GM12878 (cell line): Measurements from ENCODE around the gene TACR1. TPM values are rescaled to one million over a fixed set of nuclear protein-coding genes. Genes with fewer than 3 reads are reported as not detected.

Experiments used
- ATAC-seq: fragments of 200-7000 bp; cut with Tn5 transposase; 3 replicates; pipeline ENCODE4 v1.9.1; 2020; ENCODE audit warnings: mild to moderate bottlenecking, moderate library complexity
- BruUV-seq: library from RNA; stranded (reverse); fragments of 400-500 nt; replicated peaks from 2 replicates; lab custom pipeline; 2021; lab: Mats Ljungman, UMichigan
- CTCF ChIA-PET: fragments of 300-600 bp; sonication (Branson Sonifier 250); formaldehyde crosslinking; extraction: SDS; loops from one replicate; lab custom pipeline; 2021; ENCODE audit warnings: inconsistent platforms; lab: Yijun Ruan, JAX
- POLR2A ChIA-PET: fragments of 350-600 bp; formaldehyde crosslinking; extraction: SDS; loops from one replicate; lab custom pipeline; 2021; ENCODE audit warnings: inconsistent platforms; lab: Charles Lee
- RAD21 ChIA-PET: fragments of 300-600 bp; sonication (Branson Sonifier 250); formaldehyde crosslinking; loops from one replicate; lab custom pipeline; 2023; ENCODE audit warnings: antibody characterized with exemption; ENCODE audit not compliant: unreplicated experiment; lab: Charles Lee
- SMC1A ChIA-PET: fragments of 300-600 bp; sonication (Branson Sonifier 250); formaldehyde crosslinking; loops from one replicate; lab custom pipeline; 2023; ENCODE audit not compliant: unreplicated experiment, uncharacterized antibody; lab: Charles Lee
- DNase-seq: peaks from one replicate; pipeline ENCODE4 v3.0.0-alpha.2; 2011; ENCODE audit warnings: low read depth, low spot score
- FAIRE-seq: peaks from 3 replicates; lab custom pipeline; 2011; peaks lifted over from hg19 to GRCh38; lab: Jason Lieb, UNC
- H2AFZ ChIP-seq: 2 replicates; pipeline ENCODE4 v1.6.0; 2011; ENCODE audit warnings: low read depth, low read length, control low read depth; ENCODE audit not compliant: control insufficient read depth
- H3K27ac ChIP-seq: 2 replicates; pipeline ENCODE4 v1.5.1; 2011; ENCODE audit warnings: control low read depth; ENCODE audit not compliant: control insufficient read depth, insufficient read depth
- H3K27me3 ChIP-seq, 2 experiments: replicated peaks in 1 of 2; 2 replicates each; pipeline versions ENCODE4 v1.6.0 to v1.6.1; 2011; ENCODE audit warnings: low read length in 1 of 2; ENCODE audit not compliant: control insufficient read depth in 2 of 2, insufficient read depth in 2 of 2
- H3K36me3 ChIP-seq, 2 experiments: 2 replicates each; pipeline ENCODE4 v1.5.1; 2011; ENCODE audit warnings: low read length in 1 of 2; ENCODE audit not compliant: control insufficient read depth in 2 of 2, insufficient read depth in 2 of 2
- H3K4me1 ChIP-seq: 2 replicates; pipeline ENCODE4 v1.6.1; 2011; ENCODE audit warnings: mild to moderate bottlenecking, low read length, moderate library complexity, mixed read lengths; ENCODE audit not compliant: control insufficient read depth, insufficient read depth
- H3K4me2 ChIP-seq: 2 replicates; pipeline ENCODE4 v1.6.0; 2011; ENCODE audit warnings: control low read depth; ENCODE audit not compliant: control insufficient read depth, insufficient read depth
- H3K4me3 ChIP-seq: fragments of 200-600 bp; sonication (generic); 2 replicates; pipeline ENCODE4 v1.5.1; 2016
- H3K79me2 ChIP-seq: 2 replicates; pipeline ENCODE4 v1.6.0; 2011; ENCODE audit warnings: low read length; ENCODE audit not compliant: control insufficient read depth, insufficient read depth
- H3K9ac ChIP-seq: 2 replicates; pipeline ENCODE4 v1.8.0; 2011; ENCODE audit warnings: low read length, control low read depth, mixed read lengths; ENCODE audit not compliant: control insufficient read depth, insufficient read depth
- H3K9me3 ChIP-seq: replicated peaks from 3 replicates; pipeline ENCODE4 v1.5.1; 2011; ENCODE audit warnings: mild to moderate bottlenecking, low read length; ENCODE audit not compliant: control insufficient read depth, insufficient read depth
- H4K20me1 ChIP-seq: 2 replicates; pipeline ENCODE4 v1.6.0; 2011; ENCODE audit not compliant: control insufficient read depth, insufficient read depth
- CREM ChIP-seq: IDR thresholded peaks from 2 replicates; pipeline ENCODE4 v1.6.1; 2014; ENCODE audit warnings: antibody characterized with exemption, low read depth
- EP300 ChIP-seq, 2 experiments: fragments of 150-350 bp in 1 of 2; IDR thresholded peaks; 2 replicates each; pipeline ENCODE4 v1.6.1; 2011 to 2012; ENCODE audit warnings: low read depth in 2 of 2, low read length in 2 of 2, borderline replicate concordance in 1 of 2, improper control_type of control experiment in 1 of 2, inconsistent platforms in 1 of 2; ENCODE audit not compliant: control insufficient read depth in 1 of 2
- ETV6 ChIP-seq, 2 experiments: fragments of 450-650 bp in 1 of 2; IDR thresholded peaks in 1 of 2; conservative IDR thresholded peaks in 1 of 2; 2 replicates each; pipeline ENCODE4 v1.6.1; 2014; ENCODE audit warnings: antibody characterized with exemption in 1 of 2, borderline replicate concordance in 1 of 2, low read depth in 1 of 2, mild to moderate bottlenecking in 1 of 2, moderate library complexity in 1 of 2
- HDAC2 ChIP-seq: fragments of 200-600 bp; sonication (generic); IDR thresholded peaks from 2 replicates; pipeline ENCODE4 v1.6.1; 2017
- MTA2 ChIP-seq: fragments of 450-650 bp; IDR thresholded peaks from 2 replicates; pipeline ENCODE4 v1.6.1; 2016; ENCODE audit warnings: low read depth, mild to moderate bottlenecking, moderate library complexity
- NBN ChIP-seq: fragments of 450-650 bp; IDR thresholded peaks from 2 replicates; pipeline ENCODE4 v1.6.1; 2016
- POLR2AphosphoS5 ChIP-seq: IDR thresholded peaks from 2 replicates; pipeline ENCODE4 v1.6.1; 2011; ENCODE audit warnings: mild to moderate bottlenecking, low read length, inconsistent platforms
- SPI1 ChIP-seq: IDR thresholded peaks from 2 replicates; pipeline ENCODE4 v1.6.1; 2011; ENCODE audit warnings: low read depth, mild to moderate bottlenecking, low read length, moderate library complexity, borderline replicate concordance; ENCODE audit not compliant: insufficient read depth
- STAT3 ChIP-seq: IDR thresholded peaks from 2 replicates; pipeline ENCODE4 v1.6.1; 2011; ENCODE audit warnings: low read depth, low read length, improper control_type of control experiment
- ZNF217 ChIP-seq: fragments of 450-650 bp; IDR thresholded peaks from 2 replicates; pipeline ENCODE4 v1.6.1; 2017; ENCODE audit warnings: antibody characterized with exemption, mild to moderate bottlenecking
- WGBS: methylation state at CpG from one replicate; pipeline ENCODE4 v1.1.6; 2016; ENCODE audit warnings: low lambda C conversion rate; ENCODE audit not compliant: insufficient replicate concordance, insufficient coverage; ENCODE audit errors: missing lambda C conversion rate; 5-methylcytosine and 5-hydroxymethylcytosine counted together
- in situ Hi-C: fragments of 300-500 bp; cut with MboI; formaldehyde crosslinking; loops from 9 replicates; pipeline ENCODE4 v1.14.3; 2018; ENCODE audit warnings: mixed read lengths
- intact Hi-C: fragments of 100-400 bp; cut with micrococcal nuclease; formaldehyde crosslinking; loops from one replicate; pipeline ENCODE4 v1.14.2; 2022; ENCODE audit not compliant: unreplicated experiment
- polyA plus RNA-seq, 11 experiments: library from polyadenylated mRNA; depleted of rRNA in 4 of 11; unstranded in 6 of 11; stranded (reverse) in 5 of 11; fragments of >200 nt; fragmentation: Nextera tagmentation in 4 of 11; fragmentation: Illumina TruSeq in 1 of 11; extraction: Ambion mirVana in 4 of 11; extraction: Trizol in 1 of 11; gene quantifications; 1 replicate in 1 of 11; 2 replicates in 10 of 11; pipeline versions ENCODE4 v1.2.1 to v1.2.3, GENCODE V29; 2011 to 2016; ENCODE audit warnings: inconsistent platforms in 2 of 11, missing spikeins in 2 of 11, low read depth in 1 of 11
- total RNA-seq, 4 experiments: library from RNA; depleted of rRNA in 3 of 4; stranded (reverse); fragments of >200 nt in 3 of 4; fragmentation: Illumina TruSeq in 1 of 4; extraction: Trizol in 1 of 4; gene quantifications; 2 replicates each; pipeline versions ENCODE4 v1.2.1 to v1.2.3, GENCODE V29; 2013 to 2021
- TF ChIP-seq, protein P1 (sequence below): fragments of 450-650 bp; formaldehyde crosslinking; IDR thresholded peaks from 2 replicates; pipeline ENCODE4 v1.4.0; 2022; ENCODE audit warnings: mild to moderate bottlenecking, moderate library complexity
- TF ChIP-seq, protein P2 (sequence below): fragments of 450-650 bp; IDR thresholded peaks from 2 replicates; pipeline ENCODE4 v1.6.1; 2017; ENCODE audit warnings: mild to moderate bottlenecking, low read depth, inconsistent platforms; ENCODE audit not compliant: poor library complexity, severe bottlenecking

The TACR1 gene
- total and polyA plus RNA-seq, 10 of the 15 experiments (the other 5 are each of a cell fraction or from before 2014, with no cell fraction given) = 0.04 to 1.4 (median 0.15) TPM

DNA sequence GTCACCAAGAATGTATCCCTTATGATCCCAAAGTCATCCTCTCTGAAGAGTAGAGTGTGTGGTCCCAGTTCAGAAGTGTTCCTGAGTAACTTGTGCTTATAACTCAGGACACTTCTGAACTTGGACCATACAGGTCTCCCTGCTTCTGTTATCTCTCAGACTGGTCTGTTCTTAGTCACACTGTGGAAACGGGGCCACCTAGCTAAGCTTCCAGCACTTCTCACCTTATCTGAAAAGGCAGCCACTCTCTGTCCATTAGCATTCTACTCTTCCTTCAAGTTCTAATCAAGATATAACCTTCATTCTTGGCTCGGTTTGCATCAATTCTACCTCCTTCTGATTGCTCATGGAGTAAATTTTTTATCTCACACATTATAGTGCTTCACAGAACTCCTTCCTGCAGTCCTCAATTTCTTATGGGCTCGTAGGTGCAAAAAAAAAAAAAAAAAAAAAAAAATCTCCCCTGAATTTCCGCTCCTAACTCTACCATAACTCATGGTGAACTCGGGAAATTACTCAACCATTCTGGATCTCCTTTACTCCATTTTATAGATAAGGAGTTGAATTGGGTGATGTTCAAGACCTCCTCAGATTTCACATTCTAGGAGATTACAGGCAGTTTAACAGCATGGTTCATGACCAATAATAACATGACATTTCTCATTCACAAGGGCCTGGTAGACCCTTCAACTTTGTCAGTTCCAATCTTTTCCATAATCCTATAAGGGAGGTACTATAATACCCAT lies 108.4 kb downstream of the TACR1 start:
- Histone ChIP-seq H3K9ac (no peak overlapping the region), H3K36me3 (no peaks in the 10 kb centered on the region), H3K79me2 (no peaks in the 10 kb centered on the region), H3K27me3 (no peaks in the 10 kb centered on the region), H4K20me1 (no peaks in the 10 kb centered on the region), H3K4me1 (no peaks in the 10 kb centered on the region)
- DNase-seq = no peak
- intact Hi-C loops = no loop called here
- no peak for FAIRE-seq
- RAD21 ChIA-PET = no interaction called here
- WGBS = 38% methylated on average over 5 of the region's 5 CpGs
- BruUV-seq = no TSS peak
- POLR2A ChIA-PET = no interaction called here
- no peak for ATAC-seq
- TF ChIP-seq CREM = no peak
- TF ChIP-seq, protein P1, sequence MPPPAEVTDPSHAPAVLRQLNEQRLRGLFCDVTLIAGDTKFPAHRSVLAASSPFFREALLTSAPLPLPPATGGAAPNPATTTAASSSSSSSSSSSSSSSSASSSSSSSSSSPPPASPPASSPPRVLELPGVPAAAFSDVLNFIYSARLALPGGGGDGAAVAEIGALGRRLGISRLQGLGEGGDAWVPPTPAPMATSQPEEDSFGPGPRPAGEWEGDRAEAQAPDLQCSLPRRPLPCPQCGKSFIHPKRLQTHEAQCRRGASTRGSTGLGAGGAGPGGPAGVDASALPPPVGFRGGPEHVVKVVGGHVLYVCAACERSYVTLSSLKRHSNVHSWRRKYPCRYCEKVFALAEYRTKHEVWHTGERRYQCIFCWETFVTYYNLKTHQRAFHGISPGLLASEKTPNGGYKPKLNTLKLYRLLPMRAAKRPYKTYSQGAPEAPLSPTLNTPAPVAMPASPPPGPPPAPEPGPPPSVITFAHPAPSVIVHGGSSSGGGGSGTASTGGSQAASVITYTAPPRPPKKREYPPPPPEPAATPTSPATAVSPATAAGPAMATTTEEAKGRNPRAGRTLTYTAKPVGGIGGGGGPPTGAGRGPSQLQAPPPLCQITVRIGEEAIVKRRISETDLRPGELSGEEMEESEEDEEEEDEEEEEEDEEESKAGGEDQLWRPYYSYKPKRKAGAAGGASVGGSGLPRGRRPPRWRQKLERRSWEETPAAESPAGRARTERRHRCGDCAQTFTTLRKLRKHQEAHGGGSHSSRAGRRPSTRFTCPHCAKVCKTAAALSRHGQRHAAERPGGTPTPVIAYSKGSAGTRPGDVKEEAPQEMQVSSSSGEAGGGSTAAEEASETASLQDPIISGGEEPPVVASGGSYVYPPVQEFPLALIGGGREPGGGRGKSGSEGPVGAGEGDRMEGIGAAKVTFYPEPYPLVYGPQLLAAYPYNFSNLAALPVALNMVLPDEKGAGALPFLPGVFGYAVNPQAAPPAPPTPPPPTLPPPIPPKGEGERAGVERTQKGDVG (CRISPR knock-in tag) = no peak
- no peak for TF ChIP-seq ZNF217
- no peak for TF ChIP-seq MTA2
- TF ChIP-seq STAT3 = no peak
- no peak for TF ChIP-seq EP300 (IDR thresholded peaks at IDR 0.05; ENCODE audit: borderline replicate concordance in 1 of 2, control insufficient read depth in 1 of 2, low read depth in 2 of 2, low read length in 2 of 2)
- TF ChIP-seq POLR2AphosphoS5 = no peak
- TF ChIP-seq HDAC2 = no peak
- TF ChIP-seq, protein P2, sequence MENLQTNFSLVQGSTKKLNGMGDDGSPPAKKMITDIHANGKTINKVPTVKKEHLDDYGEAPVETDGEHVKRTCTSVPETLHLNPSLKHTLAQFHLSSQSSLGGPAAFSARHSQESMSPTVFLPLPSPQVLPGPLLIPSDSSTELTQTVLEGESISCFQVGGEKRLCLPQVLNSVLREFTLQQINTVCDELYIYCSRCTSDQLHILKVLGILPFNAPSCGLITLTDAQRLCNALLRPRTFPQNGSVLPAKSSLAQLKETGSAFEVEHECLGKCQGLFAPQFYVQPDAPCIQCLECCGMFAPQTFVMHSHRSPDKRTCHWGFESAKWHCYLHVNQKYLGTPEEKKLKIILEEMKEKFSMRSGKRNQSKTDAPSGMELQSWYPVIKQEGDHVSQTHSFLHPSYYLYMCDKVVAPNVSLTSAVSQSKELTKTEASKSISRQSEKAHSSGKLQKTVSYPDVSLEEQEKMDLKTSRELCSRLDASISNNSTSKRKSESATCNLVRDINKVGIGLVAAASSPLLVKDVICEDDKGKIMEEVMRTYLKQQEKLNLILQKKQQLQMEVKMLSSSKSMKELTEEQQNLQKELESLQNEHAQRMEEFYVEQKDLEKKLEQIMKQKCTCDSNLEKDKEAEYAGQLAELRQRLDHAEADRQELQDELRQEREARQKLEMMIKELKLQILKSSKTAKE = no peak
- no peak for TF ChIP-seq ETV6 (conservative IDR thresholded peaks at IDR 0.05 in 1 of 2, IDR thresholded peaks at IDR 0.05 in 1 of 2; ENCODE audit: borderline replicate concordance in 1 of 2, low read depth in 1 of 2)
- no peak for TF ChIP-seq SPI1
- no peak for TF ChIP-seq NBN
- TF ChIP-seq, all 136 proteins: peak for 0
- H3K4me2 ChIP-seq = no peak overlapping the region
- H3K4me3 ChIP-seq = no peak overlapping the region
- no peak overlapping the region for H2AFZ ChIP-seq
- CTCF ChIA-PET = no interaction called here
- SMC1A ChIA-PET = no interaction called here
- H3K9me3 ChIP-seq = no peaks in the 10 kb centered on the region
- in situ Hi-C loops = no loop called here
- H3K27ac ChIP-seq = no peak overlapping the region
